ENCODE results near the gene ETS2.

ETS2 gene

DNA sequence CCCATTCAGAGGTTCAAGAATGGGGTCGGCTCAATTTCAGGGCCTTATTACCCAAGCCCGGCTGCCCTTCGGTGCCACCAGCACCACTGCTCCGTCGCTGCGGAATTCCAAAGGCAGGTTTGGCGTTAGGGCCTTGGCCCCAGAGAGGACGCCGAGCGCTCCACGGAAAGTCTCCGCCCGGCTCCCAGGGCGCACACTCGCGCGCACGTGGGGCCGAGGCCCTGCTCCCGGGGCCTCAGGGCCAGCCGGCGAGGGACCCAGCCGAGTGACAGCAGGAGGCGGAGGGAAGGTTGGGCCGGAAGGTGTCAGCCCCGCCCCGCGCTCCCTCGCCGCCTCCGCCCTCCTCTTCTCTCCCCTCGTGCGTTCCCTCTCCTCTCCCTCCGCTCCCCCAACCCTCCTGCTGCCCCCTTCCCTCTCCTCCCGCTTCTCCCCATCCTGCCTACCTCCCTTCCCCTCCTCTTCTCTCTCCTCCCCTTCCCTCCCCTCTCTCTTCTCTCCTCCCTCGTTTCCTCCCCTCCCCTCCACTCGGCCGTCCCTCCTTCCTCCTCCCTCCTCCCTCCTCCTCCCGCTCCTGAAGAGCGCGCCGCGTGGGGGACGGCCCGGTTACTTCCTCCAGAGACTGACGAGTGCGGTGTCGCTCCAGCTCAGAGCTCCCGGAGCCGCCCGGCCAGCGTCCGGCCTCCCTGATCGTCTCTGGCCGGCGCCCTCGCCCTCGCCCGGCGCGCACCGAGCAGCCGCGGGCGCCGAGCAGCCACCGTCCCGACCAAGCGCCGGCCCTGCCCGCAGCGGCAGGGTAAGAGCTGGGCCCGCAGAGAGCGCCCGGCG lies at the start of gene ETS2:
Gene ETS2, plus strand, starts transcription at position 602 of the 825 bp plus-strand sequence. CDS start 4,106 bp downstream, outside the sequence.
- peak; percentile 69 for DNase-seq (ENCODE audit: low spot score)

- DNase-seq (ENCODE audit: low spot score) = no peak
Observed at GRCh38 chr21:38756746-38757145, 49.0 kb upstream of the ETS2 start.

DNA sequence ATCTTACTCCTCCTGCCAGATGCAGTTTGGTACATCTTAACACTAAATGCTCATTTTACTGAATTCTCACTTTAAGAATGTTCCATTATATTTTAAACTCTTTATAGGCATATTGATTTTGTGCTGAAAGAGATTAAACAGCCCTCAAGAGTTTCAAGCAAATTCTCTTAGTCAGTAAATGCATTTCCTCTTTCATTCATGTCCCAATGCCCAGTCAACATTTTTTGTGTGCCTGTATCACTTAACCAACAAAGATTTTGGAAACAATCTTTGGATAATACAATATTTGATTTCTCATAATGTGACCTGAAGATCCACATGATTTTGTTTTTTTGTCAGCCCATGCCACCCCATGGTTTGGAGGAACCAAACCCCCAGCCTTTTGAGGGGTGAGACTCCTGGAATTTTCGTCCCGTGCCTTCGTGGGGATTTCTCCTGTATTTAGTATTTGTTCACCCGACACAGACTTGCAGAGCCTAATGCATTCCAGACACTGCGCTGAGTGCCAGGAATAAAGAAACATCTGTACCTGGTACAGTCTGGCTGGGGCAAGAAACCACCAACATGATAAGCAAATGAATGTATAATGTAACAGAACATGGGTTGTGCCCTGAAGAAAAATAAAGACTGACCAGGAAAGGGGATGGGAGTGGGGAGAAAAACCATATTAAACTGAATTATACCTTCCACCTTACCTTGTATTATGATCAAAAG lies 47.1 kb upstream of the ETS2 start:
- no peak for DNase-seq (ENCODE audit: low spot score)

- no peak for DNase-seq (ENCODE audit: low spot score)
Observed at GRCh38 chr21:38759413-38759812, 46.3 kb upstream of the ETS2 start.

- no peak for DNase-seq (ENCODE audit: low spot score)
Observed at GRCh38 chr21:38760017-38760761, 45.5 kb upstream of the ETS2 start.

DNA sequence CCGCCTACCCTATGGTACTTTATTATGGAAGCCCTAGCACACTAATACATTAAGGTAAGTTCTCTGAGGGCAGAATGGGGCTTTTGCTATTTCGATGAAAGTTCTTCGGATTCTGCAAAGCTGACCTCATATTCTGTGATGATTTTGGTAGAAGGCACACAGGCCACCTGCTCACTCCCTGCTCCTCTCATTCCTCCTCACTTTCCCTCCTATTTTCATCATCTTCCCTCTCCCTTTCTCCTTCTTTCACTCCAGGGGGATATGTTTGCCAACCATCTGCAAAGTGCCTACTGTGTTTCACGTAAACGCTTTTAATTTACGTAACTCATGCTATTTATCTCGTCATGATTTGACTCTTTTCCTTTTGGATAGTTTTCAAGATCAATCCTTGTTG lies 45.0 kb upstream of the ETS2 start:
- no peak for DNase-seq (ENCODE audit: low spot score)

- no peak for DNase-seq (ENCODE audit: low spot score)
Observed at GRCh38 chr21:38761531-38761930, 44.2 kb upstream of the ETS2 start.

DNA sequence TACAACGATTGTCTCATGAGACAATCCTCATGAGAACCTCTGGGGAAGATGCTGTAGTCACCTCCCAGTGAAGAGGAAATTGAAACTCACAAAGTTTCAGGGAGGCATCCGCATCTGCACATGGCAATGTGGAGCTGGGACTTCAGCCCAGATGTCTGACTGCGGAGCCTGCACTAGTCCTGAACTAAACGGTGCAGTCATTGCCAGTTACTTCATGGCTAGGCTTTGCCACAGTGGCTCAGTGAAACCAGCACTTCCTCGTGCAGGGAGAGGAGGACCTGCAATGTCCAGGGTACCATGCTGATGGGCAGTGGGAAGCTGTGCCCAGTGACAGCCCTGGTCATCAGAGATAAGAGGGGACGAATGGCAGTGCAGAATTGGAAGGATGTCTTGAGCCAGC lies 40.7 kb upstream of the ETS2 start:
- DNase-seq (ENCODE audit: low spot score) = no peak

DNA sequence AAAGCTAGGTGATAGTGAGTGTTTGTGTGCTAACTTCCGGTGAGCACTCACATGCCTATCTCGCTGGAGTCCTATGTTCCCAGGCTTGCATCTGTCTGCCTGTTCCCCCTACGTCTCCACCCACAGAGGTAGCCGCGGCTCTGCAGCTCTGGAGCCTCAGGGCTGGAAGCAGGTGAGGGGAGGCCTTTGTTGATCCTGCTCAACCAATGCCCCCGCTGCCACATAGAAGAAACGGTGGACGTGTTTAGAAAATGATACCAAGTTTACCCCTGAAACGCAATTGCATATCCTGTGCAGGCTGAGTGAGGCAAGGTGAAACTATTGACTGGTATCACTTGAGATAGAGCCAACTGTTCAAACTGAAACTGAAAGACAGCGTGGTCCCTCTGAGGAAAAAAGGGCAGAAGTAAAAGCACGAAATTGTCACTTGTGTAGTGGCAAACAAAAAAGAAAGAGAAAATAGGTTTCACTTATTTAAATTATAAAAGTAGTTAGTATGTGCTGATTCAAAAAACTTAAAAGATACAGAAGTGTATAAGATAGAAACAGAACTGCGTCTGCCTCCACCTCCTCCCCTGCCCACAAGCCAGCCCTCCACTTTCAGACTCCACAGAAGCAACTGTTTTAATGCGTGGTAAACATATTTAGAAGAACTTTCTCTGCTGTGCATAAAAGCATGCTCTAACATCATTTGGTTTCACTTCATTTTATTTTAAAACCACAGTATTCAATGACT lies 38.6 kb upstream of the ETS2 start:
- no peak for DNase-seq (ENCODE audit: low spot score)

DNA sequence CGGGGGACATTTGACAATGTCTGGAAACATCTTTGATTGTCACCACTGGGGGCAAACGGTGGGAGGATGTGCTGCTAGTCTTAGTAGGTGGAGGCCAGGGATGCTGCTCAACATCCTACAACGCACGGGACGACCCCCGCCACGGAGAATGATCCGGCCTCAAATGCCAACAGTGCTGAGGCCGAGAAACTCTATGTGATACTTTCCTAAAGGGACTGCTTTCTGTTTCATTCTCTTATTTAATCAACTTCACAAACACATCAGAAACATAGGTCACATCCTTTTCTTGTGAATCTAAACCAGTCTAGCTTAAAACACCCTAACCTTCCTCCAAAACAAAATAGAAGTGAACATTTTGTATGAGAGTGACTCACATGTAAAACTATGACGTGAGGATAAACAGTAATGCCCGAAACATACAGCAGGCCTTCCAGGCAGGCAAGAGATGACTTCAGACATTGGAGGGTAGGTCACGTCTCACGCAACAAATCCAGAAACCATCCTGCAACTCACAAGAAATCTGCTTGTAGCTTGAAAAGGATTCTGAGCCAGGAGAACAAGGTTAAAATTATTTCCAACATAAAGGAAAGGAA lies 37.2 kb upstream of the ETS2 start:
- no peak for DNase-seq (ENCODE audit: low spot score)

- DNase-seq (ENCODE audit: low spot score) = no peak
Observed at GRCh38 chr21:38769191-38769780, 36.4 kb upstream of the ETS2 start.

GRCh38 chr21:38770660-38771059 lies 35.1 kb upstream of the ETS2 start:
- no peak for DNase-seq (ENCODE audit: low spot score)

DNA sequence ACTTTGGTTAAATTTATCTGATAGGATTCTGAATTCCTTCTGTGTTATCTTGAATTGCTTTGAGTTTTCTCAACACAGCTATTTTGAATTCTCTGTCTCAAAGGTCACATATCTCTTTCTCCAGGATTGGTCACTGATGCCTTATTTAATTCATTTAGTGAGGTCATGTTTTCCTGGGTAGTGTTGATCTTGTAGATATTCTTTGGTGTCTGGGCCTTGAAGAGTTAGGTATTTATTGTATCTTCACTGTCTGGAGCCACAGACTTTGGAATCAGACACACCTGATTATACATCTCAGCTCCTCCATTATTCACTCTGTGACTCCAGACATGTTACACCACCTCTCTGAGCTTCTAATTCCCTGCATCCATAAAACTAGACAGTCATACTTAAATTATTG lies 34.2 kb upstream of the ETS2 start:
- no peak for DNase-seq (ENCODE audit: low spot score)

DNA sequence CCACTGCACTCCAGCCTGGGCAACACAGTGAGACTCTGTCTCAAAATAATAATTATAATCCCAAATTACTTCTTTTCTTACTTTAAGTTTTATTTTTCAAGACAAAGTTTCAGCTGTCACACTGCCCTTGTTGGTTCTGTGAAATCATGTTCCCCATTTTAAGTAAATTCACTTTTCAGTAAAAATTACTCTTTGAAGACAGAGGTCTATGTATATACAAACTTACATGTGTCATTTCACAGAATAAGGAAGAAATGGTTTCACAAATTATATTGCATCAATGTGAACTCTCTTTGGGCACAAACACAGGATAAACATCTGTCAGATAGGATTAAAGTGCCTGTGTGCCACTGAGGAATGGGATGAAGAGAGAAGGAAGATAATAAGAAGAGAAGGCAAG lies 33.1 kb upstream of the ETS2 start:
- no peak for DNase-seq (ENCODE audit: low spot score)

DNA sequence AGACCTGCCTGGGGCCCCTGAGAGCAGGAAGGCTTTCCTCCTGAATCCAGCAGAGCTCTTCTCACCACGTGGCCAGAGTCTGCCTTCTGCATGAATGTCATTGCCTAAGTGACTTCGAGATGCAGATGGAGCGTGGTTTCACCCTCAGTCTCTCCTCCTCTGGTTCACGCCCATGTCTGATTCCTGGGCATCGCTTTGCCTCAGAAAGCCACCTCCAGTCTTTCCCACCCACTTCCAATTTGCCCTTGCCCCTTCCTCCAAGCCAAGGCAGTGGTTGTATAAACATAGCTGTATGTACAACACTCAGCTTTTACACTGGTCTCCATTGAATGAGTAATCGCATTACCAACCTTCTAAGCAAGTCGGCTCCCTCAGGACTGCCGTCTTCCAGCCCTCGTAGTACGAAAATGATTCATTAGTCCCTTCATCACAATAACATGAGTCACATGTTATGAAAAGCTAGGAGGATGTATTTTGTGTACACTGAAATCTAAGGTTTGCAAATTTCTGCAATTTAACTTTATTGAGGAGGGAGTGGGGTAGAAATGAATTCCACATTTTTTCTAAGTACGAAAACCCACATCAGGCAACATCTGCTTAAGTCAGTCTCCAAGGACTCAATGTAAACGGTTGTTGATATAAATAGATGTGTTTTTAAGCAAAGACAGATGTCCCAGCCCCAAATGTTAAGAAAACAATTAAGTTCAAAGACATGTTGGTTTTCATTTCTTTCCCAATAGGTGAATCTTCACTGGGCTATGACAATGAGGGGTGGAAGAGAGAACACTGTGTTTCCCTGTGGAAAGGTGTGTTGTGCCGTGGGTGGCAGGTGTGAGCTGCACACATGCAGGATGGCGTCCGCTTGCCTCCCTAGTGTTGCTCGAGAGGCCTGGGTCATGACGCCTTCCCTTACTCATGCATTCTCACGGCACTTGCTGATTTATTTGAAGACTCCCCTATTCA lies 32.3 kb upstream of the ETS2 start:
- peak; percentile 90 for DNase-seq (ENCODE audit: low spot score)

DNA sequence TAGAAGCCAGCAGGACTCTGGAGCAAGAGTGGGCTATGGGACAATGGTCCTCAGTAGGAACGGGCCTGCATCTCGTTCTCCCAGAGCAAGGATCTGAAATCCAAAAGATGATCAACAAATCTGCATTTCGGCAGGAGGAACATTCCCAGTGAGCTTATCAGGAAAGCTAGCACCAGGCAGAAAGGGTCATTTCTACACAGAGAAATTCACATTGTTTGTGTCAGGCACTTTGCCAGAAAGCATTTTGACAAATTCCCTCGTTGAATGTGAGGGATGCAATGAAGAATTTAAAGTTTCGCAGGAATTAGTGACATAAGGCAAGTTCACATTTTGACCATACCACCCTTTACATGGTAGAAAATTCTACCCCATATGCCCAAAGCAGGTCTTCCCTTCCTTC lies 31.6 kb upstream of the ETS2 start:
- DNase-seq (ENCODE audit: low spot score) = no peak

GRCh38 chr21:38774586-38775285 lies 31.0 kb upstream of the ETS2 start:
- no peak for DNase-seq (ENCODE audit: low spot score)

DNA sequence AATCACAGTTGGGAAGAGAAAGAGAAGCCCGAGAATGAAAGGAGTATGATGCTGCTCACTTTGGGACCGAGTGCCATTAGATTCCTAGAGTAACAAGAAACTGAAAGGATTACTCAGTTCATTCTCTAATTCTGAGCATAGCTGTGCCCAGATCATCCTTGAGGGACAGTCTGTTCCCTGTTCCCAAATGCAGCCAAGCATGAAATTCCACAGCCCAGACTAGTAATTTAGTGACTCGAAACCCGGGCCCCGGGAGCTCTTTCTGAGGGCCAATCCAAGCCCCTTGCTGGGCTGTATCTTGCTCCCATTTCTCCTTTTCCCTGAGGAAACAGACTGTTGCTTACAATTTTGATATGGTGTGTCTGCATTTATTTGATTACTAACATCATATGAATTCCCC lies 30.0 kb upstream of the ETS2 start:
- DNase-seq (ENCODE audit: low spot score) = no peak

DNA sequence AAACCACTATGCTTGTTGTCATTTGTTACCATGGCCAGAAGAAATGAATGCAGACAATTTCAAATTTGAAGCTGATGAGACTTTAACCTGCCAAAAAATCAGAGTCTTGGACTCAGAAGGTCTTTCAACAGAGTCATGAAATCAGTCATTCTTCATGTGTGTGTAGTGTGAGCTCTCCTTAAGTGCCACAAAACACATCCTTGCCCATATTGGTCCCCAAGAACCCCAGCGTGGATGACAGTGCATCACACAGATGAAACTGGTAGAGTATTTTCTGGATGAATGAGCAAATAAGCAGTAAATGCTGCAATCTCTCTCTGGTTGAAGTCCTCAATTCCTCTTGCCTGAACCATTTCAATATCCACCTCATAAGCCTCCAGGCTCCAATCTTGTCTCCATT lies 28.7 kb upstream of the ETS2 start:
- no peak for DNase-seq (ENCODE audit: low spot score)

- no peak for DNase-seq (ENCODE audit: low spot score)
Observed at GRCh38 chr21:38777531-38777930, 28.2 kb upstream of the ETS2 start.

Measured in kidney capillary endothelial cell (primary cell).